ENCODE measurements around the gene NACC2. TPM values are rescaled to one million over a fixed set of nuclear protein-coding genes. Genes with fewer than 3 reads are reported as not detected.

Gene NACC2
- total RNA-seq, 4 donors from 2014 or later = 18.4 to 33.6 (median 22.4) TPM

DNA sequence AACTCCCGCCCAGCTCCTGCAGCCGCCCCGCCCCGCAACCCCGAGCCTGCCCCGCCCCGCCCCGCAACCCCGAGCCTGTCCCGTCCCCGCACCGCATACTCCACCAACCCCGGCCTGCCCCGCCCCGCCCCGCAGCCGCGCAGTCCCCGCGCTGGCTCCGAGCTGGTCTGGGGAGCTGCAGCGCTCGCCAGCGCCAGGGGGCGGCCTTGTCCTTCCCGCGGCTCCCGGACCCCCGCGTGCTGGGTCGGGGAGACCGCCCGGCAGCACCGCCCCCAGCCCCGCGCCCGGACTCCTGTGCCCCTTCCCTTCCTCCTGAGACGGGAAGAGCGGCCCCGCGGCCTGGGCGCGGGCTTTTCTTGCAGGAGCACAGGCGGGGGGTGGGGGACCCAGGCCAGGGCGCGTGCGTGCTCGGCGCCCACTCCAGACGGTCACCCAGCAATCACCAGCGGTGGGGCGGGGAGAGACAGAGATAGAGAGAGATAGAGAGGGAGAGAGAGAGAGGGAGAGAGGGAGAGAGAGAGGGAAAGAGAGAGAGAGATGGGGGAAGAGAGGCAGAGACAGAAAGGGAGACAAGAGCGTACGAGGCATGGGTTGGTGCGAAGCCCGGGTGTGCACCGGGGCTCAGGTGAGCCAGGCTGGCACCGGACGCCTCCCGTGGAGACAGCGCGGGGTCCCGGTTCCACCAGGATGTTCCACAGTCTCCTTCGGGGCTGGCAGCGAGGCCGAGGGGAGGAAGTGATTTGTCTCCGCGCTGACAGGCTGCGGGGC lies 38.3 kb upstream of the NACC2 start:
- Histone ChIP-seq H3K9me3 (no peaks in the 10 kb centered on the region), H3K27me3 (no peaks in the 10 kb centered on the region), H3K27ac (no peak overlapping the region), H3K4me1 (peaks cover 12 to 37% of the 10 kb centered on the region in 2 donors), H3K36me3 (no peaks in the 10 kb centered on the region), H3K4me3 (replicated peaks in 1 of 3) (peak overlapping the region in 1 of 3 donors; percentile 37)
- peak; percentile 14 to 17 for DNase-seq
- 5 to 7% methylated on average over 21 to 31 of the region's 69 CpGs for WGBS, 2 donors
- TF ChIP-seq, protein P1, sequence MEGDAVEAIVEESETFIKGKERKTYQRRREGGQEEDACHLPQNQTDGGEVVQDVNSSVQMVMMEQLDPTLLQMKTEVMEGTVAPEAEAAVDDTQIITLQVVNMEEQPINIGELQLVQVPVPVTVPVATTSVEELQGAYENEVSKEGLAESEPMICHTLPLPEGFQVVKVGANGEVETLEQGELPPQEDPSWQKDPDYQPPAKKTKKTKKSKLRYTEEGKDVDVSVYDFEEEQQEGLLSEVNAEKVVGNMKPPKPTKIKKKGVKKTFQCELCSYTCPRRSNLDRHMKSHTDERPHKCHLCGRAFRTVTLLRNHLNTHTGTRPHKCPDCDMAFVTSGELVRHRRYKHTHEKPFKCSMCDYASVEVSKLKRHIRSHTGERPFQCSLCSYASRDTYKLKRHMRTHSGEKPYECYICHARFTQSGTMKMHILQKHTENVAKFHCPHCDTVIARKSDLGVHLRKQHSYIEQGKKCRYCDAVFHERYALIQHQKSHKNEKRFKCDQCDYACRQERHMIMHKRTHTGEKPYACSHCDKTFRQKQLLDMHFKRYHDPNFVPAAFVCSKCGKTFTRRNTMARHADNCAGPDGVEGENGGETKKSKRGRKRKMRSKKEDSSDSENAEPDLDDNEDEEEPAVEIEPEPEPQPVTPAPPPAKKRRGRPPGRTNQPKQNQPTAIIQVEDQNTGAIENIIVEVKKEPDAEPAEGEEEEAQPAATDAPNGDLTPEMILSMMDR (IDR thresholded peaks at IDR 0.05) = peak in 3 of 6 experiments; percentile 20 to 47 (median 37)
- TF ChIP-seq POLR2A (IDR thresholded peaks at IDR 0.05) = no peak
- intact Hi-C loops (cut with DNase I) = no loop called here

DNA sequence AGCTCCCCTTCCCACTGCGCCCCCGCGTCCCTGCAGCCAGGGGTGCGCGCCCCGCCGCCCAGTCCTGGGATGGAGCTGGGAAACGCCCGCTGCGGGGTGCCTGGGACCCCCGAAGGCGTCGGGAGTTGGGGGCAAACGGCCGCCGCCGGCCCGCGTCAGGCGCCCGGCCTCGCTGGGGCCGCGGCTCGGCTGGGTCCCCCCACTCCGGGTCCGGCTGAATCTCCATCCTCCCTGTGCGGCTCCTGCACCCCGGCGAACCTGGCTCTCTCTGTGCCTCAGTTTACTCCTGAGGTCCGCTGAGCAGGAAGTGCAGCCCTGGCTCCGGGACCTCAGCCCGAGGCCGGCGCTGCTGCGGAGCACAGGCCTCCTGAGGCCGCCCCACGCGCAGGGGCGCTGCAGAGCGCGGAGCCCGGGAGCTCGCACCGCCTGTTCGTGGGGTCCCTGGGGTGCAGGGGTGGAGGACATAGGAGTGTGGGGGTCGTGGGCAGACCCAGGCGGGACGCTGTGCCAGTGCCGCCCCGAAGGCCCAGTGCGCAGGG lies 37.5 kb upstream of the NACC2 start:
- Histone ChIP-seq H3K27ac (no peak overlapping the region), H3K4me3 (replicated peaks in 1 of 3) (peak overlapping the region in 1 of 3 donors; percentile 37), H3K27me3 (no peaks in the 10 kb centered on the region), H3K4me1 (peaks cover 12 to 36% of the 10 kb centered on the region in 2 donors), H3K36me3 (no peaks in the 10 kb centered on the region), H3K9me3 (no peaks in the 10 kb centered on the region)
- intact Hi-C loops (cut with DNase I) = no loop called here
- TF ChIP-seq POLR2A (IDR thresholded peaks at IDR 0.05) = no peak
- TF ChIP-seq, protein P1 (IDR thresholded peaks at IDR 0.05) = no peak
- WGBS, 2 donors = 28 to 37% methylated on average over 6 to 16 of the region's 52 CpGs
- DNase-seq = no peak

DNA sequence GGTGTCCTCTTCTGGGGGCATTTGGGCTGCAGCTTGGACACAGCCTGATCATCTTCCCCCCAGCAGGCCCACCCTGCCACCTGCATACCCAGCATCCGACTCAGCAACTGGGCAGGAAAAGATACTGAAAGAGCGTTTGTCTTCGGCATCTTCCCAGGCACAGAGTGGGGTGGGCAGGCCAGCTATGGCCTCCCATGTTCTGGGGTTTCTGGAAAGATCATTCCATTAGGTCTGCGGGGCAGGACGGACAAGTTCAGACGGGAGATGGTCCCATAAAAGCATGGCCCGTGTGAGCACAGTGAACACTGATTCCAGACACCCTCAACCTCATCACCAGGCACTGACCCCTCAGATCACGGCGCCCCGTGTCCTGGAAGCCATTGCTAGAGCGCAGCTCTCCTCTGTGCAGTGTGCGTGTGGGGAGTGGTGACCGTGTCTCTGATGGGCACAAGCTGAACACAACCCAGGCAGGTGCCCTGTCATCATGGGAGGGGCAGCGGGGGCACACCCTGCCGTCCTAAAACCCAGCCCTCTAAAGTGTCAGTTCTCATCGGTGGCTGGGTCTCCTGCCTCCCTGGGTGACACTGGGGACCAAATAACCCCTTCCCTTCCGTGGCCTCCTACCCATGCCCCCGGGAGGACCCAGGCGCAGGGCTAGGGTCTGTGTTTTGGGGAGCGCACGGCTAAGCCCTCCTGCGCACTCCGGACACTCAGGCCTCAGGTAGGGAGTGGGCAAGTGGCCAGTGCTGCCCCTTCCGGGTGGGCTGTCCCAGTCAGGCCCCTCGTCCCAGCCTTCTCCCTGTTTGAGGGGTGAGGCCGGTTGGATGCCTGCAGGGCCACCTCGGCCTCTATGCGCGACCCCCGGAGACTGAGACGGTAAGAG lies 36.8 kb upstream of the NACC2 start:
- TF ChIP-seq POLR2A (IDR thresholded peaks at IDR 0.05) = no peak
- TF ChIP-seq, protein P1 (IDR thresholded peaks at IDR 0.05) = no peak
- no peaks in the 10 kb centered on the region for H3K36me3 ChIP-seq
- no peaks in the 10 kb centered on the region for H3K27me3 ChIP-seq
- intact Hi-C loops (cut with DNase I) = no loop called here
- 67% methylated on average over 25 to 31 of the region's 31 CpGs for WGBS, 2 donors
- H3K27ac ChIP-seq = no peak overlapping the region
- H3K9me3 ChIP-seq = no peaks in the 10 kb centered on the region
- peaks cover 12 to 31% of the 10 kb centered on the region in 2 donors for H3K4me1 ChIP-seq
- DNase-seq = no peak
- no peak overlapping the region for H3K4me3 ChIP-seq (replicated peaks in 1 of 3)

DNA sequence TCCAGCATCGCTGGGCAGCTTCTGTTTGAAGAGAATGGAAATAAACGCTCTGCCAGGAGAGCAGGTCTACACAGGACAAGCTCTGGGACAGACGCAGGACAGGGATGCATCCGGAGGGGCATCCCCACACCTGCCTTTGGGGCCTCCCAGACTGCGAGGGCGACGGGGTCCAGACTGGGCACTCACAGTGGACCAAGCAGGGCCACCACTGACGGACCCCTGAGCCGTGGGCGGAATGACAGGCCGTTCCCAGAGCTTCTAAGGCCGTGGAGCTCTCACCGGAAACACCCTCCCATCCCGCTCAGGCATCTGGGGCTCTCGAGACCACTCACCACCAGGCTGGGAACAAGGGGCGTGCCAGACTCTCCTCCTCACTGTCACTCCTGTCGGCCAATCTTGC lies 34.1 kb upstream of the NACC2 start:
- H3K36me3 ChIP-seq = no peaks in the 10 kb centered on the region
- H3K27ac ChIP-seq = no peak overlapping the region
- TF ChIP-seq POLR2A (IDR thresholded peaks at IDR 0.05) = no peak
- TF ChIP-seq, protein P1 (IDR thresholded peaks at IDR 0.05) = no peak
- H3K27me3 ChIP-seq = no peaks in the 10 kb centered on the region
- 61 to 76% methylated on average over 13 to 17 of the region's 17 CpGs for WGBS, 2 donors
- no peak for DNase-seq
- H3K4me1 ChIP-seq = peaks cover 12 to 31% of the 10 kb centered on the region in 2 donors
- intact Hi-C loops (cut with DNase I) = loop anchor here (10.0 kb wide), 1 partner anchor 236 kb away; the partner anchor contains the start of gene DNLZ
- H3K9me3 ChIP-seq = no peaks in the 10 kb centered on the region
- no peak overlapping the region for H3K4me3 ChIP-seq (replicated peaks in 1 of 3)
